Spleen (tissue), 7 donors: ENCODE data around the gene NRDE2.

ENCODE experiments used
- POLR2A ChIP-seq, 3 donors: fragments of 450-650 bp; IDR thresholded peaks; one replicate each; pipeline ENCODE4 v1.5.1; 2017; ENCODE audit warnings: antibody characterized with exemption in 3 of 3, mild to moderate bottlenecking in 1 of 3
- POLR2AphosphoS5 ChIP-seq, 3 donors: sonication (generic); formaldehyde crosslinking; IDR thresholded peaks; one replicate each; pipeline ENCODE4 v1.5.1; 2017; ENCODE audit warnings: antibody characterized with exemption in 3 of 3
- TF ChIP-seq, protein P1 (sequence below), 11 experiments: fragments of 200-600 bp in 7 of 11; fragments of 450-650 bp in 4 of 11; sonication (generic) in 4 of 11; IDR thresholded peaks in 8 of 11; conservative IDR thresholded peaks in 3 of 11; 1 replicate in 7 of 11; 2 replicates in 4 of 11; pipeline versions ENCODE4 v1.4.0 to v1.8.0; 2016 to 2021; ENCODE audit warnings: antibody characterized with exemption in 11 of 11, inconsistent platforms in 4 of 11, mild to moderate bottlenecking in 1 of 11
- donor health status: DM: no; HTN: no; CAD: no; lungs with moderate emphysema.
- donor health status: DM: no; HTN: no; CAD: no.
- donor health status: DM: no; HTN: no; CAD: no.

DNA sequence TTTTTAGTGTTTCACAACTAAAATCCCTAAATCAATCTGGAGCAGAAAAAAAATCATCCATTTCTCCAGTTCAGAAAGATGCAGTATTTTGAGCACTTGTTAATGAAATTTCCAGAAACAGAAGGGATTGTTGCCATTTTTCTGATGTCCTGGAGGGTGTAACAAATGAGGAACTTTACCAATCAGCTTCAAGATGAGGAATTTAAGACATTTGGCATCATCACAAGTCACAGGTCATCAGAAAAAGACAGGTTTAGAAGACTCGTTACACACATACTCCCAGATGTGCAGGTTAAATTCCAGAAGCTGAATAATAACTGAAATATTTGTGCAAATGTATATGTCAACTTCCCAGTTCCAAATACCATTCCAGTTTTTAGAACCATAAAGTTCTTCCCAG is 75.9 kb downstream of the NRDE2 start:
- TF ChIP-seq, protein P1, sequence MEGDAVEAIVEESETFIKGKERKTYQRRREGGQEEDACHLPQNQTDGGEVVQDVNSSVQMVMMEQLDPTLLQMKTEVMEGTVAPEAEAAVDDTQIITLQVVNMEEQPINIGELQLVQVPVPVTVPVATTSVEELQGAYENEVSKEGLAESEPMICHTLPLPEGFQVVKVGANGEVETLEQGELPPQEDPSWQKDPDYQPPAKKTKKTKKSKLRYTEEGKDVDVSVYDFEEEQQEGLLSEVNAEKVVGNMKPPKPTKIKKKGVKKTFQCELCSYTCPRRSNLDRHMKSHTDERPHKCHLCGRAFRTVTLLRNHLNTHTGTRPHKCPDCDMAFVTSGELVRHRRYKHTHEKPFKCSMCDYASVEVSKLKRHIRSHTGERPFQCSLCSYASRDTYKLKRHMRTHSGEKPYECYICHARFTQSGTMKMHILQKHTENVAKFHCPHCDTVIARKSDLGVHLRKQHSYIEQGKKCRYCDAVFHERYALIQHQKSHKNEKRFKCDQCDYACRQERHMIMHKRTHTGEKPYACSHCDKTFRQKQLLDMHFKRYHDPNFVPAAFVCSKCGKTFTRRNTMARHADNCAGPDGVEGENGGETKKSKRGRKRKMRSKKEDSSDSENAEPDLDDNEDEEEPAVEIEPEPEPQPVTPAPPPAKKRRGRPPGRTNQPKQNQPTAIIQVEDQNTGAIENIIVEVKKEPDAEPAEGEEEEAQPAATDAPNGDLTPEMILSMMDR (IDR thresholded peaks at IDR 0.05 in 8 of 11, conservative IDR thresholded peaks at IDR 0.05 in 3 of 11): no peak
- TF ChIP-seq POLR2AphosphoS5 (IDR thresholded peaks at IDR 0.05) (no peak), POLR2A (IDR thresholded peaks at IDR 0.05) (no peak)
